Measurements from ENCODE around the gene CRNN. TPM values are rescaled to one million over a fixed set of nuclear protein-coding genes. Genes with fewer than 3 reads are reported as not detected.

The CRNN gene
- total RNA-seq, 1 experiment from 2014 or later, result not detected

DNA sequence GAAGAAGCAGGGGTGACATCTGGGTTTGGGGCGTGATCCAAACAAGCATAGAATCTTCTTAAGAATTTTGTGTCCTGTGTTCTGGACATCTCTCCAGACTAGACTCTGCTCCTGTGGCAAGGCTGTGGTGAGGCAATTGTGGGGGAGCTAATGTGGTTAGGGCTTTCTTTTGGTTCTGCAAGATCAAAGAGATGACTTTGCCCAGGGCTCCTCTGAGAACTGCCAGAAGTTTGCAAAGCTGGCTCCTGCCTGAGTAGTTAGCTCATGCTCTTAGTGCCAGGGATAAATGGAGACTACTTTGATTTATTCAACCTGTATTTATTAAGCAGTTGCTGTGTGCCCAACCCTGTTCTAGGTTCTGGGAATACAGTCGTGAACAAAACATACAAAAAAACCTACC lies 34.0 kb upstream of the CRNN start:
- DNase-seq, result no peak
- TF ChIP-seq, protein P1, sequence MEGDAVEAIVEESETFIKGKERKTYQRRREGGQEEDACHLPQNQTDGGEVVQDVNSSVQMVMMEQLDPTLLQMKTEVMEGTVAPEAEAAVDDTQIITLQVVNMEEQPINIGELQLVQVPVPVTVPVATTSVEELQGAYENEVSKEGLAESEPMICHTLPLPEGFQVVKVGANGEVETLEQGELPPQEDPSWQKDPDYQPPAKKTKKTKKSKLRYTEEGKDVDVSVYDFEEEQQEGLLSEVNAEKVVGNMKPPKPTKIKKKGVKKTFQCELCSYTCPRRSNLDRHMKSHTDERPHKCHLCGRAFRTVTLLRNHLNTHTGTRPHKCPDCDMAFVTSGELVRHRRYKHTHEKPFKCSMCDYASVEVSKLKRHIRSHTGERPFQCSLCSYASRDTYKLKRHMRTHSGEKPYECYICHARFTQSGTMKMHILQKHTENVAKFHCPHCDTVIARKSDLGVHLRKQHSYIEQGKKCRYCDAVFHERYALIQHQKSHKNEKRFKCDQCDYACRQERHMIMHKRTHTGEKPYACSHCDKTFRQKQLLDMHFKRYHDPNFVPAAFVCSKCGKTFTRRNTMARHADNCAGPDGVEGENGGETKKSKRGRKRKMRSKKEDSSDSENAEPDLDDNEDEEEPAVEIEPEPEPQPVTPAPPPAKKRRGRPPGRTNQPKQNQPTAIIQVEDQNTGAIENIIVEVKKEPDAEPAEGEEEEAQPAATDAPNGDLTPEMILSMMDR (conservative IDR thresholded peaks at IDR 0.05; ENCODE audit: low read depth, low read length), result no peak
- TF ChIP-seq EZH2phosphoT487 (IDR thresholded peaks at IDR 0.05; ENCODE audit: borderline replicate concordance, low read length), result no peak
- H3K9me2 ChIP-seq (replicated peaks; ENCODE audit: low read length), result no peaks in the 10 kb centered on the region
- H4K20me1 ChIP-seq (ENCODE audit: low read length), result no peaks in the 10 kb centered on the region
- H2AFZ ChIP-seq (ENCODE audit: low read length), result no peak overlapping the region
- ChIA-PET CTCF (interaction anchor here (0.7 to 1.1 kb wide), 2 partner anchors 10 to 21 kb away, joined by 3 to 5 read pairs; no protein-coding TSS in a partner anchor), POLR2A (ENCODE audit: unreplicated experiment) (no interaction called here)
- peaks cover 52% of the 10 kb centered on the region for H3K27me3 ChIP-seq (ENCODE audit: low read length)
- H3K4me1 ChIP-seq (ENCODE audit: insufficient read depth, low read length), result no peaks in the 10 kb centered on the region
- no peak overlapping the region for H3K4me2 ChIP-seq (ENCODE audit: low read length)
- H3K27ac ChIP-seq (ENCODE audit: low read length), result no peak overlapping the region
- BruUV-seq (replicated peaks), result no TSS peak
- ATAC-seq, result no peak
- no peaks in the 10 kb centered on the region for H3F3A ChIP-seq (ENCODE audit: low read length, unreplicated experiment)
- H3K36me3 ChIP-seq (ENCODE audit: low read depth, low read length), result no peaks in the 10 kb centered on the region
- no peaks in the 10 kb centered on the region for H3K9me3 ChIP-seq (ENCODE audit: low read length)
- H3K4me3 ChIP-seq (ENCODE audit: low read length), result no peak overlapping the region
- no peaks in the 10 kb centered on the region for H3K79me2 ChIP-seq (ENCODE audit: low read length)
- intact Hi-C loops (cut with micrococcal nuclease), result no loop called here
- H3K9ac ChIP-seq (ENCODE audit: low read length), result no peak overlapping the region

DNA sequence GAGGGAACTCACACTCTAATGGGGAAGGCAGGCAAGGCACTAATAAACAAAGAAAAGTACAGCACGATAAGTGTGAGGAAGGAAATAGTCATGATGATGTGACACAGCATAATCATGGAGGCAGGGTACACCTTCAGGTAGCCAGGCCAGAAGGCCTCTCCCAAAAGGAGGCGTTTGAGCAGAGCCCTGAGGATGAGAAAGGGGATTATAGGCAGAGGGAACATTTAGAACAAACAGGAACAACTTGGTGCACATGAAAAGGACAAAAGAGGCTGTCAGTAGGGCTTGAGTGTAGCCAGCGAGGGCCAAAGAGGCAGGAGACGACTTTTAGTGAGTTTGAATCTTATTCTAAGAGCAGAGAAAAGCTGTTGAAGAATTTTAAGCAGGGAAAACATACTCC lies 33.4 kb upstream of the CRNN start:
- Histone ChIP-seq H3K4me1 (ENCODE audit: insufficient read depth, low read length) (no peaks in the 10 kb centered on the region), H2AFZ (ENCODE audit: low read length) (no peak overlapping the region), H3K9me2 (replicated peaks; ENCODE audit: low read length) (no peaks in the 10 kb centered on the region), H3K9ac (ENCODE audit: low read length) (no peak overlapping the region), H3K4me3 (ENCODE audit: low read length) (no peak overlapping the region), H3K79me2 (ENCODE audit: low read length) (no peaks in the 10 kb centered on the region), H3K4me2 (ENCODE audit: low read length) (no peak overlapping the region), H3K27ac (ENCODE audit: low read length) (no peak overlapping the region), H3K36me3 (ENCODE audit: low read depth, low read length) (no peaks in the 10 kb centered on the region), H3K9me3 (ENCODE audit: low read length) (no peaks in the 10 kb centered on the region), H3F3A (ENCODE audit: low read length, unreplicated experiment) (no peaks in the 10 kb centered on the region), H4K20me1 (ENCODE audit: low read length) (no peaks in the 10 kb centered on the region), H3K27me3 (ENCODE audit: low read length) (peaks cover 52% of the 10 kb centered on the region)
- TF ChIP-seq, protein P1 (conservative IDR thresholded peaks at IDR 0.05; ENCODE audit: low read depth, low read length), result no peak
- no peak for TF ChIP-seq EZH2phosphoT487 (IDR thresholded peaks at IDR 0.05; ENCODE audit: borderline replicate concordance, low read length)
- no peak for TF ChIP-seq EZH2 (IDR thresholded peaks at IDR 0.05; ENCODE audit: low read length, unreplicated experiment)
- ATAC-seq, result no peak
- no peak for DNase-seq
- intact Hi-C loops (cut with micrococcal nuclease), result no loop called here
- CTCF ChIA-PET, result interaction anchor here (1.1 kb wide), 1 partner anchor 11 kb away, joined by 3 read pairs; no protein-coding TSS in a partner anchor
- no TSS peak for BruUV-seq (replicated peaks)
- POLR2A ChIA-PET (ENCODE audit: unreplicated experiment), result no interaction called here

DNA sequence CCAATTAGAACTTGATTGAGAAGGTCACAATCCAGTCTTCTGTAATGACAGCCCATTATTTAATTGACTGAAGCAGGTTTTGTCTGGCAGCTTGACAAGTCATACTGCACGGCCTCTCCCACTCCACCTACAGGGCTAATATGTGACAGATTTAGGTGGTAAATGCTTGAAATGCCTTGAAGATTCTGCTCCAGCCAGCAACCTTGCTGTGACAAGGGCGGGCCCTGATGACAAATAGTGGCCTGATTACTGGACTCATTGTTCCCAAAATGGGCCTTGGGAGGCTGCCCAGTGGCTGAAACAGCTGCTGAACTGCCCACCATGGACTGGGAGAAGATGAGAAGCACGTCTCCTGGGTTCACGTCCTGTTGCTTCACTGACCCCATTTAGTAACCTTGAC lies 30.0 kb upstream of the CRNN start:
- BruUV-seq (replicated peaks), result no TSS peak
- ATAC-seq, result no peak
- ChIA-PET POLR2A (ENCODE audit: unreplicated experiment) (no interaction called here), CTCF (no interaction called here)
- Histone ChIP-seq H3K4me2 (ENCODE audit: low read length) (no peak overlapping the region), H3K4me3 (ENCODE audit: low read length) (no peak overlapping the region), H4K20me1 (ENCODE audit: low read length) (no peaks in the 10 kb centered on the region), H3K36me3 (ENCODE audit: low read depth, low read length) (no peaks in the 10 kb centered on the region), H3K9me2 (replicated peaks; ENCODE audit: low read length) (no peaks in the 10 kb centered on the region), H3K9ac (ENCODE audit: low read length) (no peak overlapping the region), H3K79me2 (ENCODE audit: low read length) (no peaks in the 10 kb centered on the region), H2AFZ (ENCODE audit: low read length) (no peak overlapping the region), H3K9me3 (ENCODE audit: low read length) (no peaks in the 10 kb centered on the region), H3K27me3 (ENCODE audit: low read length) (peaks cover 43% of the 10 kb centered on the region), H3K27ac (ENCODE audit: low read length) (no peak overlapping the region), H3K4me1 (ENCODE audit: insufficient read depth, low read length) (no peaks in the 10 kb centered on the region), H3F3A (ENCODE audit: low read length, unreplicated experiment) (no peaks in the 10 kb centered on the region)
- TF ChIP-seq EZH2 (IDR thresholded peaks at IDR 0.05; ENCODE audit: low read length, unreplicated experiment) (no peak), EZH2phosphoT487 (IDR thresholded peaks at IDR 0.05; ENCODE audit: borderline replicate concordance, low read length) (no peak)
- TF ChIP-seq, protein P1 (conservative IDR thresholded peaks at IDR 0.05; ENCODE audit: low read depth, low read length), result no peak
- intact Hi-C loops (cut with micrococcal nuclease), result loop anchor here (5.0 kb wide), 2 partner anchors 302 to 392 kb away; no protein-coding TSS in a partner anchor
- no peak for DNase-seq
